ENCODE data around the gene BRINP3.

BRINP3 gene

DNA sequence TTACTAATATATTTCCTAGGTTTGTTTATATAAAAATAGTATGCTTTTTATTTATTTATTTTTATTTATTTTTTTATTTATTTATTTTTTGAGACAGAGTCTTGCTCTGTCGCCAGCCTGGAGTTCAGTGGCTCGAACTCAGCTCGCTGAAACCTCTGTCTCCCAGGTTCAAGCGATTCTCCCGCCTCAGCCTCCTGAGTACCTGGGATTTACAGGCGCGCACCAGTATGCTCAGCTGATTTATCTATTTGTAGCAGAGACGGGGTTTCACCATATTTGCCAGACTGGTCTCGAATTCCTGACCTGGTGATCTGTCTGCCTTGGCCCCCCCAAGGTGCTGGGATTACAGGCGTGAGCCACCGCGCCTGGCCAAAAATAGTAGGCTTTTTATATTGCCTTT lies 33.2 kb downstream of the BRINP3 start:
- no peak overlapping the region for H3K4me2 ChIP-seq (ENCODE audit: low read length)
- H3K4me3 ChIP-seq (ENCODE audit: low read length): no peak overlapping the region
- no peaks in the 10 kb centered on the region for H3K27me3 ChIP-seq (ENCODE audit: control insufficient read depth, insufficient read depth, low read length)
- H3K36me3 ChIP-seq (ENCODE audit: insufficient read depth, low read length): no peaks in the 10 kb centered on the region
- no peaks in the 10 kb centered on the region for H3K4me1 ChIP-seq (ENCODE audit: control insufficient read depth, insufficient read depth, low read length)
- no peak overlapping the region for H3K9ac ChIP-seq (ENCODE audit: low read depth, low read length)
- H3K9me3 ChIP-seq (replicated peaks; ENCODE audit: low read length): no peaks in the 10 kb centered on the region

DNA sequence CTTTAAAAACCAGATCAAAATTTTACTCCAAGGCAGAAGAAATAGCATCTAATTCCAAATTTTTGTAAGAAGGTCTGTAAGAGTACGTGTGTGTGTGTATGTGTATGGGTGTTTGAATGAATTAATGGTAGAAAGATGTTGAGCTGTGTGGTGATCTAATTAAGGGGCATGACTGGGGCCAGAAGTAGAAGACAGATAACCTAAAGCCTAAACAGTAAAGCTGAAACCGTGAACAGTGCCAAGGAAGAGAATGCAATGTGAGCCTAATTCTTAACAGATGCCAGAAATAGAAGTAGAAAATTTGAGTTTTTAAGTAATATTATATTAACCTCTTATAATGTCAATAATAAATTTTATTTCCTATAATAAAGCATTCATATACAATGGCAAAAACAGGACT lies 38.2 kb downstream of the BRINP3 start:
- no peak overlapping the region for H3K4me3 ChIP-seq (ENCODE audit: low read length)
- no peaks in the 10 kb centered on the region for H3K36me3 ChIP-seq (ENCODE audit: insufficient read depth, low read length)
- H3K27me3 ChIP-seq (ENCODE audit: control insufficient read depth, insufficient read depth, low read length): no peaks in the 10 kb centered on the region
- no peaks in the 10 kb centered on the region for H3K9me3 ChIP-seq (replicated peaks; ENCODE audit: low read length)
- H3K4me2 ChIP-seq (ENCODE audit: low read length): no peak overlapping the region
- no peak overlapping the region for H3K9ac ChIP-seq (ENCODE audit: low read depth, low read length)
- H3K4me1 ChIP-seq (ENCODE audit: control insufficient read depth, insufficient read depth, low read length): no peaks in the 10 kb centered on the region

DNA sequence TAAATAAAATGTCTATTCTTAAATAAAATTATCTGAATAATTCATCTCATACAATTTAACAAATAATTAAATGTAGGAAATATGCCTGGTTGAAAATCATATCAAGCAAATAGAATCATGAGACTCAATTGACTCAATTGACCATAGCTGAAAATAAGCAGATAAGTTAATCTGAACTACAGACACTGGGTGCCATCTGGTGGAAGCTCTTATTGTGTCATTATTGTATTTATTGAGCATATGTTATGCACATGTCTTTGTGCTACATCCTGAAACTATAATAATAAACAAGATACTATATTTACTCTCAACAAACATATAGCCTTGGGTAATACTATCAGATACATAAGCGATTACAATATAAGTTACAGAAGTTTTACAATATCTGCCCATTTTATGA lies 41.0 kb downstream of the BRINP3 start:
- Histone ChIP-seq H3K4me3 (ENCODE audit: low read length) (no peak overlapping the region), H3K9me3 (replicated peaks; ENCODE audit: low read length) (no peaks in the 10 kb centered on the region), H3K9ac (ENCODE audit: low read depth, low read length) (no peak overlapping the region), H3K4me1 (ENCODE audit: control insufficient read depth, insufficient read depth, low read length) (no peaks in the 10 kb centered on the region), H3K27me3 (ENCODE audit: control insufficient read depth, insufficient read depth, low read length) (no peaks in the 10 kb centered on the region), H3K4me2 (ENCODE audit: low read length) (no peak overlapping the region), H3K36me3 (ENCODE audit: insufficient read depth, low read length) (no peaks in the 10 kb centered on the region)

DNA sequence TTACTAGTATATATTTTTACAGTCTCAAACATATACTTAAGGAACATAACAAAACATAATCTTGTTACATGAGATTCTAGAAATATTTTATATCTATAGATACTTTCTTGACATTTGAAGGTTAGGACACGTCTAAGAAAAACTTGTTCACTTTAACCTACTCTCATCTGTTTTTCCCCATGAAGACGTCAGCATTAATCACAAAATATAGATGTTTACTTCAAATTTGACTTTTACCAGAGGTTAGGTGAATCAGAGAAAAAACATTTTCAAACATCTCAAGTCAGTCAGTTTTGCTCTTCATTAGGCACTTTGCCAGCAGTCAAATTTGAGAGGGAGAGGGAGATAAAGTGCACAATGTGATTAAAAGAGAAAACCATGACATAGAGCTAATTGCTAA lies 47.7 kb downstream of the BRINP3 start:
- H3K9me3 ChIP-seq (replicated peaks; ENCODE audit: low read length): no peaks in the 10 kb centered on the region
- no peaks in the 10 kb centered on the region for H3K36me3 ChIP-seq (ENCODE audit: insufficient read depth, low read length)
- H3K4me3 ChIP-seq (ENCODE audit: low read length): no peak overlapping the region
- H3K9ac ChIP-seq (ENCODE audit: low read depth, low read length): no peak overlapping the region
- no peaks in the 10 kb centered on the region for H3K27me3 ChIP-seq (ENCODE audit: control insufficient read depth, insufficient read depth, low read length)
- H3K4me1 ChIP-seq (ENCODE audit: control insufficient read depth, insufficient read depth, low read length): no peaks in the 10 kb centered on the region
- no peak overlapping the region for H3K4me2 ChIP-seq (ENCODE audit: low read length)

DNA sequence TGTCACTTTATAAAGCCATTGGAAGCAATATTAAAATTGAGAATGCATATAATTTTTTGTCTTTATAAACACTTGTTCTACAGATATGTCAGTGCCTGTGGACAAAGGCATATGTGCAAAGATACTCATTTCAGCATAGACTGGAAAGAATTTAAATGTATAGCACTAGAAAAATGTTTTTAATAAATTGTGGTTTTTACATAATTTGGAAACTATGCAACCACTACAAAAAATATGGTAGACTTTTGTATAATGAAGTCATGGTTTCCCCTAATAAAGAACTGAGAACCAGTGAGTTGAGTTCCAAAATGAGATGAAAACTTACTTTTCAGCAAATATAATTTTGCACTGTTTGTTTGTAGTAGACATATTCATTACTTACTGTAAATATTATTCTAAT lies 48.5 kb downstream of the BRINP3 start:
- Histone ChIP-seq H3K4me3 (ENCODE audit: low read length) (no peak overlapping the region), H3K36me3 (ENCODE audit: insufficient read depth, low read length) (no peaks in the 10 kb centered on the region), H3K4me2 (ENCODE audit: low read length) (no peak overlapping the region), H3K27me3 (ENCODE audit: control insufficient read depth, insufficient read depth, low read length) (no peaks in the 10 kb centered on the region), H3K4me1 (ENCODE audit: control insufficient read depth, insufficient read depth, low read length) (no peaks in the 10 kb centered on the region), H3K9me3 (replicated peaks; ENCODE audit: low read length) (no peaks in the 10 kb centered on the region), H3K9ac (ENCODE audit: low read depth, low read length) (no peak overlapping the region)

DNA sequence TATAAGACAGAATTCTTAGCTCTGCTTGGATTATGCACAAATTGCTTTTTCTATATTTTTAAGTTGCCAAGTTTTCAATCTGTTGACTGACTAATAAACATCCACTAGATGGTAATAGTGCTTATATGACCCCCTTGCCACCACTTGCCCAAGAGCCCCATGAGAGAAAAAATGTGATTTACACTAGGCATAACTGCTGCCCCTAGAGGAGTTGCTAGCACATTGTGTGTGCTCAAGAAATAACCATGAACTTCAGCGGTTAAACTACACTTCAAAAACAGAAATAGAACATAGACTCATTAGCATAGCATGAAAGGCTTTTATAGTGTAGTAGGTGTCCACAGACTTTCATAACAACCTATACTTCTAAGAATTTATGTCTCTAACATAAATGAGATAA lies 61.4 kb downstream of the BRINP3 start:
- H3K4me2 ChIP-seq (ENCODE audit: low read length): no peak overlapping the region
- H3K4me3 ChIP-seq (ENCODE audit: low read length): no peak overlapping the region
- no peaks in the 10 kb centered on the region for H3K4me1 ChIP-seq (ENCODE audit: control insufficient read depth, insufficient read depth, low read length)
- H3K9me3 ChIP-seq (replicated peaks; ENCODE audit: low read length): no peaks in the 10 kb centered on the region
- no peak overlapping the region for H3K9ac ChIP-seq (ENCODE audit: low read depth, low read length)
- H3K36me3 ChIP-seq (ENCODE audit: insufficient read depth, low read length): no peaks in the 10 kb centered on the region
- H3K27me3 ChIP-seq (ENCODE audit: control insufficient read depth, insufficient read depth, low read length): no peaks in the 10 kb centered on the region

DNA sequence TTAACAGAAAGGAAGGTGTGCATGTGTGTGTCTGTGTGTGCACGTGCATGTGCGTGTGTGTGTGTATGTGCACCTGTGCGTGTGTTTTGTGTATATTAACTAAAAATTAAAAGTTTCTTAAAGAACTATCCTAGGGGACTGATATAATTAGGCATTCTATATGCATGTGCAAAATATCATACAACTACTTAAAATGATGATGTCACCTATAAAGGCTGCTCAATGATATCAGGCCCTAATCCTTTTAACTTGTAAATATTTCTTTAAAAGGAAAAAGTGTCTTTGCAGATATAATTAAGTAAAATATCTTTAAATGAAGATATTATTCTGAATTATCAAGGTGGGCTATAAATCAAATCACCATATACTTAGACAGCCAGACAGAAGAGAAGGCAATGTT lies 64.5 kb downstream of the BRINP3 start:
- no peaks in the 10 kb centered on the region for H3K27me3 ChIP-seq (ENCODE audit: control insufficient read depth, insufficient read depth, low read length)
- H3K9me3 ChIP-seq (replicated peaks; ENCODE audit: low read length): no peaks in the 10 kb centered on the region
- no peak overlapping the region for H3K9ac ChIP-seq (ENCODE audit: low read depth, low read length)
- H3K4me1 ChIP-seq (ENCODE audit: control insufficient read depth, insufficient read depth, low read length): no peaks in the 10 kb centered on the region
- no peak overlapping the region for H3K4me2 ChIP-seq (ENCODE audit: low read length)
- H3K4me3 ChIP-seq (ENCODE audit: low read length): no peak overlapping the region
- H3K36me3 ChIP-seq (ENCODE audit: insufficient read depth, low read length): no peaks in the 10 kb centered on the region

DNA sequence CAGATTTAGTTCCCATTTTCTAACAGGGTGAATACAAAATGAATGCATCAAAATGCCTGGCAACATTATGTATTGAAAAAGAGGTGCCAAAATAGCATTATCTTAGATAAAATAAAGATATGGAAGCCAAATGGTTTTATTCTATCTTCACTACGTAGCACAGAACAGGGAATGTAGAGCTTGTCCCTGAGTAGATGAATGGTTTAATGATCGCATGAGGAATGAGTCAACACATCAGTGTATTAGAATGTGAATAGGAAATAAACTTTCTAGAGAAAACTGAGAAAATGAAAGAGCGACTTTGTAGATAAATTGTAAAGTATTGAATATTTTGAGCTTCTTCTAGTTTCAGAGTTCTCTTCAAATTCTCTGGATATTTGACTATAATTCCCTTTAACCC lies 74.3 kb downstream of the BRINP3 start:
- no peak overlapping the region for H3K9ac ChIP-seq (ENCODE audit: low read depth, low read length)
- no peaks in the 10 kb centered on the region for H3K9me3 ChIP-seq (replicated peaks; ENCODE audit: low read length)

DNA sequence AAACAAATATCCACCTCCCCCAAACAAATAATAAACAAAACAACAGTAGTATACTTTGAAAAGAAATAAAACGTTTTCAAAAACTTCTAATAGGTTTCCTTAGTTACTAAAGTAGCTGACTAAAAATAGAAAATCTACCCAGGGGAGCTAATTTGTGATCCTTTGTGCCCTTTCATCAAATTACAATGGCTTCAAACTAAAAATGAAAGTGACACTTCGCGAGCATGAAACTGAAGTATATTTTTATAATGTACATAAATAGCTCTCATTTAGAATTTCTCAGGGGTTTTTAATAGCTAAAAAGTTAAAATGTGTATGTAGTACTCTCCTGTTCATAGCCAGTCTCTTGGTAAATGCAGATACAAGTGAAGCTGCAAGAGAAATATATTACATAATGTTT lies 78.4 kb downstream of the BRINP3 start:
- no peaks in the 10 kb centered on the region for H3K27me3 ChIP-seq (ENCODE audit: control insufficient read depth, insufficient read depth, low read length)
- H3K4me1 ChIP-seq (ENCODE audit: control insufficient read depth, insufficient read depth, low read length): no peaks in the 10 kb centered on the region
- H3K9ac ChIP-seq (ENCODE audit: low read depth, low read length): no peak overlapping the region
- no peaks in the 10 kb centered on the region for H3K36me3 ChIP-seq (ENCODE audit: insufficient read depth, low read length)
- H3K4me3 ChIP-seq (ENCODE audit: low read length): no peak overlapping the region
- H3K9me3 ChIP-seq (replicated peaks; ENCODE audit: low read length): no peaks in the 10 kb centered on the region
- H3K4me2 ChIP-seq (ENCODE audit: low read length): no peak overlapping the region

More for the DNA sequence above, 74.3 kb downstream of the BRINP3 start:
- no peaks in the 10 kb centered on the region for H3K4me1 ChIP-seq (ENCODE audit: control insufficient read depth, insufficient read depth, low read length)
- H3K36me3 ChIP-seq (ENCODE audit: insufficient read depth, low read length): no peaks in the 10 kb centered on the region
- no peaks in the 10 kb centered on the region for H3K27me3 ChIP-seq (ENCODE audit: control insufficient read depth, insufficient read depth, low read length)
- no peak overlapping the region for H3K4me3 ChIP-seq (ENCODE audit: low read length)
- no peak overlapping the region for H3K4me2 ChIP-seq (ENCODE audit: low read length)

DNA sequence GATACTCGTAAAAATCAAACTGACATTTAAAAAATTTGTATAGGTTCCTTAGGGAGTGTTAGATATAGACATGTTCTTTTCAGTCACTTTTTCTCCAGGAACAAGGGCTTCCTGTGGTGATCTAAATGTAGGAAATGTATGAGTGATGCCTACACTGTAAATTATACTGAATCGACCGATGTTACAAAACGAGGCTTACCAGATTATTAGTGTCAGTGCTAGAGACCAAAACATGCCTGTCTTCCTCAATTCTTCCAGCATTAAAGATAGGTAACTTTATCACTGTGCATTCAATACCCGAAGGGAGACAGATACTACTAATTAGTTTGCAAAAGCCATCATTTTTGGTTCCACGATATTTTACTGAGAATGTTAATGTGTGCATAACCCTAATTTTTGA lies 86.1 kb downstream of the BRINP3 start:
- no peak overlapping the region for H3K4me3 ChIP-seq (ENCODE audit: low read length)
- H3K9ac ChIP-seq (ENCODE audit: low read depth, low read length): no peak overlapping the region
- no peaks in the 10 kb centered on the region for H3K27me3 ChIP-seq (ENCODE audit: control insufficient read depth, insufficient read depth, low read length)
- no peak overlapping the region for H3K4me2 ChIP-seq (ENCODE audit: low read length)
- H3K4me1 ChIP-seq (ENCODE audit: control insufficient read depth, insufficient read depth, low read length): no peaks in the 10 kb centered on the region
- H3K36me3 ChIP-seq (ENCODE audit: insufficient read depth, low read length): no peaks in the 10 kb centered on the region
- no peaks in the 10 kb centered on the region for H3K9me3 ChIP-seq (replicated peaks; ENCODE audit: low read length)

DNA sequence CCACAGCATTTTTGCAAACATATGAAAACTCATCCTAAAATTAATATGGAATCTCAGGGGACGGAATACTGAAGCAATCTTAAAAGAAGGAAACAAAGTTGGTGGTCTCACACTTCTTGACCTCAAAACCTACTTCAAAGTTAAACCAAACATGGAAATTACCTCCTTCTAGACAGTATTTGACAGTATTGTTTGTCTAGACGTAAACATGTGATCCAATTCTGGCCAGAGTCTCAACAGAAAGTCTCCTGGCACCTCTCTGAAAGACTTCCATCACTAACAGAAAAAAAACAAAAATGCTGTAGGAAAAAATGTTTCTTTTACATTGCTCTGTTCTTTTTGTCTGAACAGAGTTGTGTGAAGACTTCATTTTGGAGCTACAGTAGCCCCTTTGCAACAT lies 99.7 kb downstream of the BRINP3 start:
- Histone ChIP-seq H3K36me3 (ENCODE audit: insufficient read depth, low read length) (no peaks in the 10 kb centered on the region), H3K27me3 (ENCODE audit: control insufficient read depth, insufficient read depth, low read length) (no peaks in the 10 kb centered on the region), H3K4me2 (ENCODE audit: low read length) (no peak overlapping the region), H3K4me1 (ENCODE audit: control insufficient read depth, insufficient read depth, low read length) (no peaks in the 10 kb centered on the region), H3K9ac (ENCODE audit: low read depth, low read length) (no peak overlapping the region), H3K9me3 (replicated peaks; ENCODE audit: low read length) (no peaks in the 10 kb centered on the region), H3K4me3 (ENCODE audit: low read length) (no peak overlapping the region)

DNA sequence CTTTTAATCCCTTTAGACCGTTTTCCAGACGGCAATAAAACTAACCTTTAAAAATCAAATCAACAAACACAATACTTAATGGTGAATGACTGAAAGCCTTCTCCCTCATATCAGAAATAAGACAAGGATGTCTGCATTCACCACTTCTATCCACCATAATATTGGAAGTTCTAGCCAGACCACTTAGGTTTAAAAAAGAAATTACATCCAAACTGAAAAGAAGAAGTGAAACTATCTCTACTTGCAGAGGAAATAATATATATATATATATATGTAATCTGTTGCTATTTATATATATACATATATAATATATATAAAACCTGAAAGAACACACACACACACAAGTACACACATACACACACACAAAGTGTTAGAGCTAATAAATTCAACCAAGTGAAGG lies 100.4 kb downstream of the BRINP3 start:
- Histone ChIP-seq H3K4me1 (ENCODE audit: control insufficient read depth, insufficient read depth, low read length) (no peaks in the 10 kb centered on the region), H3K4me2 (ENCODE audit: low read length) (no peak overlapping the region), H3K9ac (ENCODE audit: low read depth, low read length) (no peak overlapping the region), H3K9me3 (replicated peaks; ENCODE audit: low read length) (no peaks in the 10 kb centered on the region), H3K36me3 (ENCODE audit: insufficient read depth, low read length) (no peaks in the 10 kb centered on the region), H3K4me3 (ENCODE audit: low read length) (no peak overlapping the region), H3K27me3 (ENCODE audit: control insufficient read depth, insufficient read depth, low read length) (no peaks in the 10 kb centered on the region)

DNA sequence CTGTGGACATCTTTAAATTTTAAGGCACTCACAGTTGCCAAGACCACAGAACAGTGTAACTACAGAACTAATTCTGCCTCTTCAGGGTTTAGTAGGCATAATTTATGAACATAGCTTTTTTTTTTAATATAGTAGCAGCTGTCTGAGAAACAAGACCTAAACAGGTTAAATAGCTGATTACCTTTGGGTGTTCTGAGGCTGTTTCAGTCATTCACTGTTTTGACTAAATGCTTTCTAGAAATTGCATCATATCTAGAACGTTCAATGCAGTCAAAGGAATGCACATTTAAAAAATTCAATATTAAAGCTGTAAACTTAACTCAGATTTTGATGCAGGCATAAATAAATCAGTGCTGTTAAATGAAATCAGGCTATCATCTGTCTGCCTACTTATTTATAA lies 101.6 kb downstream of the BRINP3 start:
- no peaks in the 10 kb centered on the region for H3K27me3 ChIP-seq (ENCODE audit: control insufficient read depth, insufficient read depth, low read length)

More for the DNA sequence above, 101.6 kb downstream of the BRINP3 start:
- Histone ChIP-seq H3K4me1 (ENCODE audit: control insufficient read depth, insufficient read depth, low read length) (no peaks in the 10 kb centered on the region), H3K36me3 (ENCODE audit: insufficient read depth, low read length) (no peaks in the 10 kb centered on the region), H3K9ac (ENCODE audit: low read depth, low read length) (no peak overlapping the region), H3K9me3 (replicated peaks; ENCODE audit: low read length) (no peaks in the 10 kb centered on the region), H3K4me2 (ENCODE audit: low read length) (no peak overlapping the region), H3K4me3 (ENCODE audit: low read length) (no peak overlapping the region)

Data from skeletal muscle satellite cell (primary cell).